GM13977 (cell line): ENCODE results near the gene GFRA1.

Source experiments
- DNase-seq: peaks from one replicate; pipeline ENCODE4 v3.0.0; 2012; ENCODE audit warnings: low spot score
- CTCF ChIP-seq: IDR thresholded peaks from 2 replicates; pipeline ENCODE4 v1.5.1; 2012; ENCODE audit warnings: mild to moderate bottlenecking, control low read depth; ENCODE audit not compliant: insufficient read depth; ENCODE audit errors: extremely low read depth, missing control alignments
- in situ Hi-C: fragments of 300-500 bp; cut with MboI; formaldehyde crosslinking; loops from one replicate; pipeline ENCODE4 v1.12.0; 2022; ENCODE audit warnings: low sequenced_read_pairs, low pct_unique_long_range_greater_than_20kb, mixed read lengths, inconsistent platforms; ENCODE audit not compliant: unreplicated experiment

The GFRA1 gene

GRCh38 chr10:116245156-116245555 is 27.9 kb downstream of the GFRA1 start:
- no peak for TF ChIP-seq CTCF
- DNase-seq = no peak
- in situ Hi-C loops = no loop called here

DNA sequence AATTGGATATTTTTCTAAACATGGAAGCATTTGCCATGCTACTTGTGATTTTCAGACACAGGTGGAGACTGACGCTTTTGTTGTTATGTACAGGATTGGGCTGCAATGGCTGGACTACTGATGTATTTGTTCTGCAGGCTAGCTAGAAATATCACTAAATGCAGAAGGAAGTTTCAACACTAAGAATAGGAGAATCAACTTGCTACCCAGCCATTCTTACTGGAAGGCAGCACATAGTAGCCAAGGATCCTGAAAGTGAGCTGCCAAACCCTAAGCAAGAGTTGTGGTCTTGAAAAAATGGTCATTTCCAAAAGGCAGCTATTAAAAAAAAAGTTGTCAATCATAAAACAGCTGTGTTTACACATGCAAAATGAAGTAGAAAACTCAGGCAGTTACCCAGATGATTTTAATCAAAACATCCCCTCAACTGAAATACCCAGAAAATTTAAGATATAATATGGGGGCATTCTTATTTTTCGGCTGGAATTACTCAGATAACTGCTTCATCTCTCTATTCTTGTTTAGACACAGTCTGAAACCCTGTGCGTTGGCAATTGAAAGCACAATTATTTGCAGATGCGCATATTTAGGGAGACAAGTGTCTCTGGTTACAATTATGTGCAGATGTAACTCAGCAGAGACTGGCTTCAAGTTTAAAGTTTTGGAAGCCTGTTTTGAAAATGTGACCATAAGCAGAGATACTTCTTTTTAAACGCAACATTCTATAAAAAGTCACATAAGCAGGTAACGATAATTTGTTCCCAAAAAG is 31.2 kb downstream of the GFRA1 start:
- in situ Hi-C loops = no loop called here
- no peak for TF ChIP-seq CTCF
- no peak for DNase-seq

DNA sequence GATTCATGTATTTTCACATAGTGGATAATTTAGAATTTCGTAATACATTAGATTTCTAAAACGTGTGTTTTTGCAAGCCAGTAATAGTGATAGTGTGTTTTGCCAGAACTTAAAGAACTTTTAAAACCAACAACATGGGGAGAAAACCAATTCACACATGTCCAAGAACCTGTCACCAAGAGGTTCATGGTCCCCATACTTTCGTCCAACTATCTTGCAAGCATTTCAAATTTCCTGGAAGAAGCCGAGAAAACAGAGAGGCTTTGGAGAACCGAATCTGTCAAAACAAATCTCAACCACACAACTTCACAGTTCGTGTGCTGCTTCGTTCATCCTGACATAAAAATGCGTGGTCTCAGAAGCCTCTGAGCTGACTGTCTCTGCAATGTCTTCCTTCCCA is 31.9 kb downstream of the GFRA1 start:
- in situ Hi-C loops = no loop called here
- no peak for DNase-seq

DNA sequence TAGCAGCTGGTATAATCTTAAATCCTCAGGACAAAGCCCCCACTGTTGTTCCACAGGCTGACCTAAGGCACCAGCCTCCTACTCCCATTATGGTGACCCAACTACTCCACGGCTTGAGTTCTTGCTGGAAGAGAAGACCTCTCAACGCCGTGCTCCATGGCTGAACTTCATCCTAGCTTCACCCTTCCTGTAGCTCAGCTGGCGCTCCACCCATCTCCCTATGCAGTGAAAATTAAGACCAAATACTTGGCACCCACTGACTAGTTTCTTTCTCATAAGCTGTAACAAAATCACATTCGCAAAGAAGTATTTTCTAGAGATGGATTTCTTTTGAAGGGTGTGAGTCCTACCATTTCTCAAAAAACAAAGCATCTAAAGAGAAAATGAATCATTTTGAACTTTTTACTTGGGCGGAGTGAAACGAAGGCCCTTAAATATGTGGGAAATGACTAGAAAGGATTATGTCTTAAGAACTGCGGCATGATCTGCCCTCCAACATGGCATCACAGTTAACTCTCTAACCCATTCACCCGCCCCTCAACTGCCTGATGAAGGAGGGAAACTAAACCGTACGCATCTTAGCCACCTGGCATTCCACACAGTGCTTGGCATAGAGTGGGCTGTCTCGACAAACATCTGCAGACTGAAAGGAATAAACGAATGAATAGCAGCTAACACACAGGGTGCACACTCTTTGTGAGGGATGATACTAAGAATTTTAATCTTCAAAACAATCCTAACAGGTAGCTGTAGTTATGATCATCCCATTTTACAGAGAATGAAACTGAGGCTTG is 32.7 kb downstream of the GFRA1 start:
- in situ Hi-C loops = no loop called here
- DNase-seq = no peak
- no peak for TF ChIP-seq CTCF

More for the DNA sequence above, 31.9 kb downstream of the GFRA1 start:
- TF ChIP-seq CTCF = no peak

- DNase-seq = no peak
- no peak for TF ChIP-seq CTCF
- in situ Hi-C loops = no loop called here
Observed at GRCh38 chr10:116239229-116239628, 33.8 kb downstream of the GFRA1 start.

DNA sequence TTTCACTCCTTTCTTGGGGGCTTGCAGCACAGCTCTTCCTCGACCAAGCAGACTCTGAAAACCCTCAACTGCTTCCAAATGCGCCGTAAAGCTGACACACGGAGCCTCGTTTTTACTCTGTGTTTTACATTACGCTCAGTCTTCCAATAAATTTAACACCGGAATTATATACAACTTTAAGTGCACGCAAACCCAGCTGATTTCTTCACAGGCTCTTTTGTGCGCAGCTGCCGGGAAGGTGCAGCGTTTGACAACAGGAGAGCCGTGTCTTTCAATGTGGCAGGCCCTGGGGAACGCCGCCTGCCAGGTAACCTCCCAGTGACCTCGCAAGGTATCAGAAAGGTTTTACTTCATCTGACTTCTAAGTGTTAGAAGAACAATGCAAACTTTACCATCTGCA is 35.0 kb downstream of the GFRA1 start:
- DNase-seq = no peak
- no peak for TF ChIP-seq CTCF
- in situ Hi-C loops = no loop called here
